IMR-90 (cell line): ENCODE results near the gene PRRC2B. TPM values are rescaled to one million over a fixed set of nuclear protein-coding genes. Genes with fewer than 3 reads are reported as not detected.

Experiments used
- ATAC-seq: fragments of 200-7000 bp; cut with Tn5 transposase; 2 replicates; pipeline ENCODE4 v1.9.1; 2020; ENCODE audit warnings: low read depth, mild to moderate bottlenecking, moderate library complexity
- BruUV-seq: library from RNA; stranded (reverse); fragments of 400-500 nt; replicated peaks from 2 replicates; lab custom pipeline; 2021; lab: Mats Ljungman, UMichigan
- CTCF ChIA-PET: fragments of 300-600 bp; formaldehyde crosslinking; extraction: SDS; loops from one replicate; lab custom pipeline; 2021; ENCODE audit warnings: antibody characterized with exemption; lab: Yijun Ruan, JAX
- POLR2A ChIA-PET: fragments of 300-600 bp; sonication (Branson Sonifier 250); formaldehyde crosslinking; loops from one replicate; lab custom pipeline; 2022; ENCODE audit warnings: antibody characterized with exemption; ENCODE audit not compliant: unreplicated experiment; lab: Charles Lee
- DNase-seq: peaks from one replicate; pipeline ENCODE4 v3.0.0; 2013
- H2AFZ ChIP-seq: replicated peaks from 2 replicates; pipeline ENCODE3; 2013; ENCODE audit warnings: low read length, mild to moderate bottlenecking; ENCODE audit not compliant: poor library complexity
- H2AK5ac ChIP-seq: 2 replicates; pipeline ENCODE4 v1.6.1; 2013; ENCODE audit warnings: low read depth, low read length, inconsistent platforms
- H2AK9ac ChIP-seq: replicated peaks from 2 replicates; pipeline ENCODE3; 2013; ENCODE audit warnings: mild to moderate bottlenecking, low read depth, low read length, moderate library complexity; ENCODE audit not compliant: poor library complexity
- H2BK120ac ChIP-seq: 2 replicates; pipeline ENCODE4 v1.6.1; 2013; ENCODE audit warnings: low read depth, low read length, inconsistent platforms
- H2BK15ac ChIP-seq: 3 replicates; pipeline ENCODE4 v1.6.1; 2013; ENCODE audit warnings: low read depth, low read length, inconsistent platforms
- H2BK20ac ChIP-seq: 2 replicates; pipeline ENCODE4 v1.6.1; 2013; ENCODE audit warnings: low read depth, mild to moderate bottlenecking, inconsistent platforms, low read length, moderate library complexity
- H2BK5ac ChIP-seq: 2 replicates; pipeline ENCODE4 v1.6.1; 2013; ENCODE audit warnings: mild to moderate bottlenecking, low read depth, low read length, inconsistent platforms; ENCODE audit not compliant: poor library complexity, severe bottlenecking
- H3K14ac ChIP-seq: replicated peaks from 2 replicates; pipeline ENCODE4 v1.6.1; 2013; ENCODE audit warnings: low read depth, low read length, inconsistent platforms
- H3K18ac ChIP-seq: 2 replicates; pipeline ENCODE4 v1.6.1; 2013; ENCODE audit warnings: low read depth, low read length, control low read depth
- H3K23ac ChIP-seq: 2 replicates; pipeline ENCODE4 v1.6.1; 2013; ENCODE audit warnings: low read depth, low read length, inconsistent platforms
- H3K27ac ChIP-seq: 2 replicates; pipeline ENCODE4 v1.5.1; 2013; ENCODE audit warnings: mild to moderate bottlenecking, control low read depth, low read length; ENCODE audit not compliant: insufficient read depth
- H3K27me3 ChIP-seq: 2 replicates; pipeline ENCODE4 v1.6.1; 2013; ENCODE audit warnings: low read length; ENCODE audit not compliant: control insufficient read depth, insufficient read depth
- H3K36me3 ChIP-seq: 2 replicates; pipeline ENCODE4 v1.6.1; 2013; ENCODE audit warnings: low read length, mixed read lengths; ENCODE audit not compliant: control insufficient read depth, insufficient read depth
- H3K4ac ChIP-seq: 2 replicates; pipeline ENCODE4 v1.6.1; 2013; ENCODE audit warnings: low read depth, low read length, inconsistent platforms
- H3K4me1 ChIP-seq: 2 replicates; pipeline ENCODE4 v1.6.1; 2013; ENCODE audit warnings: low read length, mixed read lengths; ENCODE audit not compliant: control insufficient read depth, insufficient read depth
- H3K4me2 ChIP-seq: 2 replicates; pipeline ENCODE4 v1.6.1; 2013; ENCODE audit warnings: low read depth, mild to moderate bottlenecking, control low read depth, low read length, moderate library complexity
- H3K4me3 ChIP-seq: 2 replicates; pipeline ENCODE4 v1.5.1; 2013; ENCODE audit warnings: low read depth, mild to moderate bottlenecking, control low read depth, low read length, moderate library complexity; ENCODE audit not compliant: insufficient read depth
- H3K56ac ChIP-seq: 2 replicates; pipeline ENCODE4 v1.6.1; 2013; ENCODE audit warnings: low read length, inconsistent platforms; ENCODE audit not compliant: insufficient read depth; ENCODE audit errors: extremely low read depth
- H3K79me1 ChIP-seq, 2 experiments: 2 replicates each; pipeline ENCODE4 v1.6.1; 2013; ENCODE audit warnings: low read length in 2 of 2, inconsistent platforms in 1 of 2, low read depth in 1 of 2
- H3K9ac ChIP-seq: 2 replicates; pipeline ENCODE4 v1.6.1; 2013; ENCODE audit warnings: low read depth, low read length, control low read depth
- H3K9me1 ChIP-seq: 2 replicates; pipeline ENCODE4 v1.6.1; 2013; ENCODE audit warnings: low read length, inconsistent platforms; ENCODE audit not compliant: insufficient read depth
- H3K9me3 ChIP-seq: 2 replicates; pipeline ENCODE4 v1.6.1; 2013; ENCODE audit warnings: low read length; ENCODE audit not compliant: control insufficient read depth, insufficient read depth
- H4K20me1 ChIP-seq: 2 replicates; pipeline ENCODE4 v1.6.1; 2013; ENCODE audit warnings: low read length, inconsistent platforms; ENCODE audit not compliant: insufficient read depth
- H4K5ac ChIP-seq: 2 replicates; pipeline ENCODE4 v1.6.1; 2013; ENCODE audit warnings: mild to moderate bottlenecking, low read depth, low read length, control low read depth
- H4K8ac ChIP-seq, 2 experiments: 2 replicates each; pipeline ENCODE4 v1.6.1; 2013; ENCODE audit warnings: low read depth in 2 of 2, low read length in 2 of 2, control low read depth in 1 of 2, inconsistent platforms in 1 of 2
- H4K91ac ChIP-seq: 2 replicates; pipeline ENCODE4 v1.6.1; 2013; ENCODE audit warnings: low read depth, low read length, inconsistent platforms; ENCODE audit not compliant: insufficient read depth
- CHD1 ChIP-seq: IDR thresholded peaks from 2 replicates; pipeline ENCODE4 v1.6.1; 2012; ENCODE audit warnings: low read depth, low read length, improper control_type of control experiment
- WGBS, 2 experiments: methylation state at CpG; one replicate each; pipeline versions ENCODE4 v1.1.5 to v1.1.7; 2013; ENCODE audit warnings: missing lambda C conversion rate in 2 of 2; ENCODE audit not compliant: insufficient read length in 1 of 2; ENCODE audit errors: extremely low coverage in 2 of 2; 5-methylcytosine and 5-hydroxymethylcytosine counted together
- dilution Hi-C: fragments of 300-500 bp; cut with HindIII; formaldehyde crosslinking; loops from one replicate; pipeline ENCODE4 v1.14.3; 2018; ENCODE audit warnings: low sequenced_read_pairs; ENCODE audit not compliant: unreplicated experiment
- in situ Hi-C: fragments of 300-500 bp; cut with MboI; formaldehyde crosslinking; loops from 3 replicates; pipeline ENCODE4 v1.14.3; 2019; ENCODE audit warnings: low sequenced_read_pairs, inconsistent platforms, mixed read lengths
- intact Hi-C: fragments of 100-400 bp; cut with micrococcal nuclease; formaldehyde crosslinking; loops from 2 replicates; pipeline ENCODE4 v1.10.0; 2022
- polyA plus RNA-seq, 3 experiments: library from polyadenylated mRNA; depleted of rRNA; stranded (reverse); fragments of >200 nt; gene quantifications; 2 replicates each; pipeline ENCODE4 v1.2.3, GENCODE V29; 2012; ENCODE audit warnings: low replicate concordance in 1 of 3
- total RNA-seq: library from RNA; depleted of rRNA; stranded (reverse); fragments of >200 nt; gene quantifications from 2 replicates; pipeline ENCODE4 v1.2.3, GENCODE V29; 2012

PRRC2B gene
- total and polyA plus RNA-seq, 2 of the 4 experiments (the other 2 are of a cell fraction) = 19.4 to 39.1 TPM

DNA sequence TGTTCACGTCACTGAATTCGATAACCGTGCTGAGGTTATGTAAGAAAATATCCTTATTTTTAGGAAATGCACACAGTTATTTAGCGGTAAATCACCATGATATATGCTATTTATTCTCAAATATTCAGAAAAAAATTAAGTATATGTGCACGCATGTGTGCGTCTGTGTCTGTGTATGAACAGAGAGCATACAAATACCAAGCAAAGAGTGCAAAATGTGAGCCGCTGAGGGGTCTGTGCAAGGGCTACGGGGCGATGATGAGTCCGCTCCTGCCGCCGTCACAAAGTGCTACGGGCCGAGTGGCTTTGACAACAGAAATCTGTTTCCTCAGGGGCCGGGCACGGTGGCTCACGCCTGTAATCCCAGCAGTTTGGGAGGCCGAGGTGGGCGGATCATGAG is 144.1 kb downstream of the PRRC2B start:
- Histone ChIP-seq H3K9me3 (peaks cover 8% of the 10 kb centered on the region), H3K4me3 (no peak overlapping the region), H2AFZ (no peak overlapping the region), H3K4ac (no peak overlapping the region), H3K18ac (no peak overlapping the region), H3K36me3 (no peaks in the 10 kb centered on the region), H3K9me1 (no peaks in the 10 kb centered on the region), H2AK5ac (no peak overlapping the region), H2BK15ac (no peak overlapping the region), H4K5ac (no peak overlapping the region), H4K91ac (no peak overlapping the region), H3K4me2 (no peak overlapping the region), H4K20me1 (no peaks in the 10 kb centered on the region), H3K23ac (no peak overlapping the region), H3K56ac (no peak overlapping the region), H2BK20ac (no peak overlapping the region), H3K4me1 (no peaks in the 10 kb centered on the region), H3K79me1 (no peaks in the 10 kb centered on the region), H2AK9ac (no peak overlapping the region), H3K27me3 (peaks cover 10% of the 10 kb centered on the region), H2BK5ac (no peak overlapping the region), H4K8ac (no peak overlapping the region), H3K27ac (no peak overlapping the region), H3K14ac (no peak overlapping the region), H2BK120ac (no peak overlapping the region), H3K9ac (no peak overlapping the region)
- intact Hi-C loops (no loop called here), in situ Hi-C loops (no loop called here), dilution Hi-C loops (no loop called here)
- no peak for TF ChIP-seq CHD1
- 96% methylated on average over 7 of the region's 19 CpGs; no CpG with 5 or more reads in 1 of the 2 experiments for WGBS, 2 experiments
- ChIA-PET CTCF (no interaction called here), POLR2A (no interaction called here)
- DNase-seq (no peak), ATAC-seq (no peak)
- BruUV-seq = no TSS peak
